BLaER1 treated with 17β-estradiol and CSF1 and Interleukin-3, amounts not matched to agents 10 nM and 100 nM (cell line): Measurements from ENCODE around the gene AKAP6.
"Not testable (repeated sequence)": the region's sequence is repeated elsewhere in the genome, so short reads cannot be mapped to it uniquely, and the experiment has no call there.

Source experiments
- H3K27ac ChIP-seq, 11 experiments: shearing (Covaris generic); formaldehyde crosslinking; 2 replicates each; pipeline ENCODE4 v1.8.1; 2022
- H3K27me3 ChIP-seq, 11 experiments: shearing (Covaris generic); formaldehyde crosslinking; 2 replicates each; pipeline ENCODE4 v1.8.1; 2022
- H3K36me3 ChIP-seq, 11 experiments: shearing (Covaris generic); formaldehyde crosslinking; 2 replicates each; pipeline ENCODE4 v1.8.1; 2022
- H3K4me1 ChIP-seq, 10 experiments: shearing (Covaris generic); formaldehyde crosslinking; 2 replicates each; pipeline ENCODE4 v1.8.1; 2022
- H3K4me2 ChIP-seq, 11 experiments: shearing (Covaris generic); formaldehyde crosslinking; 2 replicates each; pipeline ENCODE4 v1.8.1; 2022
- H3K4me3 ChIP-seq, 10 experiments: shearing (Covaris generic); formaldehyde crosslinking; 2 replicates each; pipeline ENCODE4 v1.8.1; 2022
- H3K9ac ChIP-seq, 11 experiments: shearing (Covaris generic); formaldehyde crosslinking; 2 replicates each; pipeline ENCODE4 v1.8.1; 2022
- H3K9me3 ChIP-seq, 11 experiments: shearing (Covaris generic); formaldehyde crosslinking; replicated peaks in 1 of 11; 2 replicates each; pipeline ENCODE4 v1.8.1; 2022
- H4K20me1 ChIP-seq, 11 experiments: shearing (Covaris generic); formaldehyde crosslinking; 2 replicates each; pipeline ENCODE4 v1.8.1; 2022
- Cebpa-rat ChIP-seq, 11 experiments: shearing (Covaris generic); IDR thresholded peaks; 2 replicates each; pipeline ENCODE4 v1.8.1; 2022

AKAP6 gene

DNA sequence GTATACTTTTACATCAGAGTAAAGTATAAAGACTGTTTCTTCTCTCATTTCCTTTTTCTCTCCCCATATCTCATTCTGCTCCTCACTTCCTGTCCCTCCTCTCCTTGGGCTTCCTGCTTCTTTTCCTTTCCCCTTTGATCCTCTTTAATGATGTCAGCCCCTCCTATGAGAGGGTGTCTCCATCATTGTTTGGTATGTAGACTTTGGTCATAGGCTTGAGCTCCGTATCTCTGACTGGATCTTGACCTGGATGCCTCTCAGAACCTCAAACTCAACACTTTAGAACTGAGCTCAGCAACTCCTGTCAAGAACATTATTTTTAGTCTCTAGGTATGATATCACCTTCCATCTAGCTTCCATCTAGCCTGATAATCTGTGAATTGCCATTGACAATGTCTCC lies 50.3 kb downstream of the AKAP6 start:
- peak overlapping the region in 6 of 11 experiments; percentile 0 to 29 (median 8); a peak in 3 of 22 replicates for H3K4me2 ChIP-seq
- H3K36me3 ChIP-seq, result no peaks in the 10 kb centered on the region
- H4K20me1 ChIP-seq, result no peaks in the 10 kb centered on the region
- H3K9ac ChIP-seq, result no peak overlapping the region
- no peaks in the 10 kb centered on the region for H3K9me3 ChIP-seq
- no peak overlapping the region for H3K27ac ChIP-seq
- H3K27me3 ChIP-seq, result no peaks in the 10 kb centered on the region
- H3K4me3 ChIP-seq, result no peak overlapping the region
- no peak for TF ChIP-seq Cebpa-rat (IDR thresholded peaks at IDR 0.05)
- H3K4me1 ChIP-seq, result peaks cover 0 to 7% (median 4%) of the 10 kb centered on the region in 10 experiments; a peak in 5 of 20 replicates

DNA sequence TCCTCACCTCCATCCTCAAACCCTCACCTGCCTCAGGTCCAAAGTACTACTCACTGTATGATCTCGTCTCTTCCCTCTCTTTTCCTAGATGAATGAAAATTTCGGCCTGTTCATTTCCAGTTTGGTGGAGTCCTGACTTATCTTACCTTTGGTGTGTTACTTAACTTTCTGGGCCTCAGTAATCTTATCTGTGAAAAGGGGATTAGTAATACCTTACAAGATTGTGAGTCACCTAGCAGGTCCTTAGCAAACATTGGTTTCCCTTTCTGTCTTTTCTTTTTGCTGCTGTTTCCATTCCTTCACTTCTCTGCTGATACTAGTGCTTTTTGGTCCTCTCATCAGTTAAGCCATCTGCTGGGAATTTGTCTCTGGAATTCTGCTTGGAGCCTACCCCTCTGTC lies 52.8 kb downstream of the AKAP6 start:
- no peak for TF ChIP-seq Cebpa-rat (IDR thresholded peaks at IDR 0.05)
- Histone ChIP-seq H3K36me3 (no peaks in the 10 kb centered on the region), H4K20me1 (no peaks in the 10 kb centered on the region), H3K9ac (no peak overlapping the region), H3K4me1 (peaks cover 0 to 7% (median 4%) of the 10 kb centered on the region in 10 experiments; a peak in 5 of 20 replicates), H3K27ac (no peak overlapping the region), H3K4me3 (no peak overlapping the region), H3K9me3 (no peaks in the 10 kb centered on the region), H3K27me3 (no peaks in the 10 kb centered on the region), H3K4me2 (no peak overlapping the region)

DNA sequence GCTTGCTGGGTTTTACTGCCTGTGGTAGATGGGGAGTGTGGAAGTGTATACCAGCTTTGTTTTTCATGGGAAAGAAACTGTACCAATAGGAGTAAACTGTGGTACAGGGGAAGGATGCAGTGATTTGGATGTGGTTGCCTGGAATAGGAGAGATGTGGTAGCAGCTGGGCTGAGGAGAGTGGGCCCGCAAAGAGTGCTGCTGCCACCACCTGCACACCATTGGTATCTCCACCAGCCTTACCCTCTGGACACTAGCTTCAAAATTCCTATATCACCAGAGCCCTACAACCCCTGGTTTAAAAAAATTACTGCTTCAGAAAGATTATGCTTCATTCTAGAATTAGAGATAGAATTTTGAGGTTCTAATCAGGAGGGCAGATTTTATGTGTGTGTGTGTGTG lies 53.6 kb downstream of the AKAP6 start:
- Histone ChIP-seq H3K9ac (no peak overlapping the region), H3K4me1 (peaks cover 0 to 7% (median 4%) of the 10 kb centered on the region in 10 experiments; a peak in 5 of 20 replicates), H3K4me2 (no peak overlapping the region), H3K27ac (no peak overlapping the region), H3K27me3 (no peaks in the 10 kb centered on the region), H3K4me3 (no peak overlapping the region), H4K20me1 (no peaks in the 10 kb centered on the region), H3K9me3 (no peaks in the 10 kb centered on the region), H3K36me3 (no peaks in the 10 kb centered on the region)
- no peak for TF ChIP-seq Cebpa-rat (IDR thresholded peaks at IDR 0.05)

DNA sequence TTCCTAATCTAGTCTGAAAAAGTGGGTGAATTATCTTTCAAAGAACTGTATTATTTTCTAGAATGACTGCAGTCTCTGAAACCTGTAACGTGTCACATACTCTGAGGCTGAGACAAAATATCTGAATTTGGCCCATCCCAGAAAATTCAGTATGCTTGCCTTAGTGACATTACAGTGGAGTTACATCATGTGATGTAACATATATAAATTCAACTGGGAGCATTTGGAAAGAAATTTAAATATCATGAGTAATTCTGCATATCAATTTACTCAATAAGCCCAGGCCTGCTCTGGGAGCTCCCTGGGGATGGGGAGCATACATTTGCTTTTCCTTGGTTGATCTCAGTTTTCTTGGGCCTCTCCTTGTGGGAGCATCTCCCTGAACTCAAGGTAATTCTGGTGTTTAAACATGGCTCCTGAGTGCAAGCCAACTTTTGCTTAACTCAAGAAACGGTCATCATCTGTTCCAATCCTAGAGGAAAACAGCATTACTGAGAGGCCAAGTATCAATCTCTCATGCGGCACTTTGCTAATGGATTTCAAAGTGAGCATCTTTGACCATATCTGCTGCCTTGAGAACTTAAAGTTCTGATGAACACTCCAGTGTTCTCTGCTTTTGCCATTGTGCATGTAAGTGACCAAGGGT lies 54.4 kb downstream of the AKAP6 start:
- Histone ChIP-seq H3K4me2 (no peak overlapping the region), H4K20me1 (no peaks in the 10 kb centered on the region), H3K4me3 (no peak overlapping the region), H3K36me3 (no peaks in the 10 kb centered on the region), H3K27ac (no peak overlapping the region), H3K4me1 (peaks cover 0 to 7% (median 4%) of the 10 kb centered on the region in 10 experiments; a peak in 5 of 20 replicates), H3K9me3 (no peaks in the 10 kb centered on the region), H3K9ac (no peak overlapping the region), H3K27me3 (no peaks in the 10 kb centered on the region)
- TF ChIP-seq Cebpa-rat (IDR thresholded peaks at IDR 0.05), result no peak

DNA sequence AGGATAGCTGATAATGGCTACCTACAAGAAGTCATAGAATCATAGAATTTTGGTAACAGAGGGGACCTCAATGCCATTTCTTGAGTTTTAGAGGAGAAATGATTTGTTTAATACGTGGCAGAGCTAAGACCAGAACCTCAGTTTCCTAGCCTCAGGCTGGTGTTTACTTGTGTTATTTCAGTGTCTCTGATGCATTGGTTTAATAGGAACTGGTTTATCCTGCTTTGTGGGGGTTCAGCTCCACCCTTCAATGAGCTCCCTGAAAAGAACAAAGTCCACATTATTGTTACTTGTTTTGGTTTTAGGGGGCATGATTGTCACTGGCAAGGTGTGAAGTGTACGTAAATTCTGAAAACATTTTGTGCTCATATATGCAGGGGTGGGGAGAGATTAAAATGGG lies 55.4 kb downstream of the AKAP6 start:
- no peak for TF ChIP-seq Cebpa-rat (IDR thresholded peaks at IDR 0.05)
- Histone ChIP-seq H3K4me2 (no peak overlapping the region), H3K27ac (no peak overlapping the region)

DNA sequence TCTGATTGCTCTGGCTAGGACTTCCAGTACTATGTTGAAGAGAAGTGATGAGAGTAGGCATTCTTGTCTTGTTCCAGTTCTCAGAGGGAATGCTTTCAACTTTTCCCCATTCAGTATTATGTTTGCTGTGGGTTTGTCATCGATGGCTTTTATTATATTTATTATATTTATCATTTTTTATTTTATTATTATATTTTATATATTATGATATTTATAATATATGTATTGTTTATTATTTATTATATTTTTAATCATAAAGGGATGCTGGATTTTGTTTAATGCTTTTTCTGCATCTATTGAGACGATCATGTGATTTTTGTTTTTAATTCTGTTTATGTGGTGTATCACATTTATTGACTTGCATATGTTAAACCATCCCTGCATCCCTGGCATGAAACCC lies 58.2 kb downstream of the AKAP6 start:
- not testable (repeated sequence) for H3K4me3 ChIP-seq

More for the DNA sequence above, 55.4 kb downstream of the AKAP6 start:
- H3K27me3 ChIP-seq, result no peaks in the 10 kb centered on the region
- no peaks in the 10 kb centered on the region for H3K36me3 ChIP-seq
- H3K4me3 ChIP-seq, result no peak overlapping the region
- no peaks in the 10 kb centered on the region for H4K20me1 ChIP-seq
- H3K9ac ChIP-seq, result no peak overlapping the region
- peaks cover 0 to 5% (median 0%) of the 10 kb centered on the region in 11 experiments; a peak in 2 of 22 replicates for H3K9me3 ChIP-seq
- H3K4me1 ChIP-seq, result peaks cover 0 to 1% (median under 1%) of the 10 kb centered on the region in 10 experiments; a peak in 4 of 20 replicates

DNA sequence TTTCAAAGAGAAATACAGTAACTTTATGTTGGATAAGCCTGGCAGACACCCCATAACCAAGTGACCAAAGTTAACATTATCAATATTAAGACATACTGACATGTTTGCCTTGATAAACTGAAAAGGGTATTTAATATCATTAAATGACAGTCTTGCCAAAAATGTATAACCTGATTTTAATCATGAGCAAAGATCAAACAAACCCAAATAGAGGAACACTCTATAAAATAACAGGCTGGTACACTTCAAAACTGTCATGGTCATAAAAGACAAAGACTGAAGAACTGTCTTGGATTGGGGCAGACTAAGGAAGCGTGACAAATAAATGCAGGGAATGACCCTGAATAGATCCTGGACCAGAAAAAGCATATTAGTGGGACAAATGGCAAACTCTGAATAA lies 64.0 kb downstream of the AKAP6 start:
- no peak overlapping the region for H3K4me2 ChIP-seq
- no peaks in the 10 kb centered on the region for H3K4me1 ChIP-seq
- H3K9me3 ChIP-seq, result peaks cover 0 to 13% (median 0%) of the 10 kb centered on the region in 11 experiments; a peak in 5 of 22 replicates
- no peaks in the 10 kb centered on the region for H3K27me3 ChIP-seq
- H3K9ac ChIP-seq, result no peak overlapping the region
- no peak for TF ChIP-seq Cebpa-rat (IDR thresholded peaks at IDR 0.05)
- no peak overlapping the region for H3K4me3 ChIP-seq
- no peak overlapping the region for H3K27ac ChIP-seq
- no peaks in the 10 kb centered on the region for H4K20me1 ChIP-seq
- H3K36me3 ChIP-seq, result no peaks in the 10 kb centered on the region

More for the DNA sequence above, 58.2 kb downstream of the AKAP6 start:
- H3K9ac ChIP-seq, H3K27me3 ChIP-seq, H3K27ac ChIP-seq, H3K4me1 ChIP-seq, H3K36me3 ChIP-seq, H4K20me1 ChIP-seq, H3K4me2 ChIP-seq: not testable (repeated sequence)
- peaks cover 0 to 10% (median 0%) of the 10 kb centered on the region in 11 experiments; a peak in 5 of 22 replicates for H3K9me3 ChIP-seq

DNA sequence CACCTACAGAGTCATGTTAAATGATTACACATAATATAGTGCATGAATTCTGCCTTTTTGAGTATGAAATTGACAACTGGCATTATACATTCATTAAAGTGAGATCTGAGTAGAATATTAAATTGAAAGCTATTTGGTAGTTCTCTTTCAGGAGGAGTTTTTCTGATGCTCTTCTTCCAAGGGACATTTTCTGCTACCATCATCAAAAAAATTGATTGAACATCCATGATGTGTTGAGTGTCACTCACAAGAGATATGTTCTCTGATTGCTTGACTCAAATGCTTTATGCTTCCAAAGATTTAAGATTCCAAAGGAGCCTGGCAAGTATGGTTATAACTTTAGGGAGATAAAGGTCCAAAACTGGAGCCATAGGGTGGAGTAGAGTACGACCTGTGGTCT lies 64.9 kb downstream of the AKAP6 start:
- Histone ChIP-seq H3K4me3 (no peak overlapping the region), H3K4me2 (no peak overlapping the region), H3K27me3 (no peaks in the 10 kb centered on the region), H3K36me3 (no peaks in the 10 kb centered on the region), H3K4me1 (no peaks in the 10 kb centered on the region), H4K20me1 (no peaks in the 10 kb centered on the region), H3K27ac (no peak overlapping the region), H3K9ac (no peak overlapping the region), H3K9me3 (peaks cover 0 to 9% (median 0%) of the 10 kb centered on the region in 11 experiments; a peak in 5 of 22 replicates)
- TF ChIP-seq Cebpa-rat (IDR thresholded peaks at IDR 0.05), result no peak

DNA sequence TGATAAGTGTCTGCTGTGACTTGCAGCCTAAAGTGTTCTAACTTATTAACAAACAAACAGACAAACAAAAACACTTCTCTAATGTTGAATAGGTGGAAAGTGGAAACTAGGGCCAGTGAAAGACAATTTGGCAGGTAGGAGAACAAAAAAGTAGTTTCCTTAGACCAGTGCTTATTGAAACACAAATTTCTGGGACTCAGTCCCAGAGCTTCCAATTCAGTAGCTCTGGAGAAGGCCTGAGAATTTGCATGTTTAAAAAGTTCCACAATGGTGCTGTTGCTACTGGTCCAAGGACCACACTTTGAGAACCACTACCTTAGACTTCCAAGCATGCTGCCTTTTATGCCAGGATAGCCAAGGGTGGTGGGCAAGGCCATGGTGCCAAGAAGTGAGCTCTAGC lies 67.8 kb downstream of the AKAP6 start:
- TF ChIP-seq Cebpa-rat (IDR thresholded peaks at IDR 0.05), result no peak
- no peak overlapping the region for H3K27ac ChIP-seq
- peaks cover 0 to 6% (median 0%) of the 10 kb centered on the region in 11 experiments; a peak in 3 of 22 replicates for H3K9me3 ChIP-seq
- H3K9ac ChIP-seq, result no peak overlapping the region
- no peaks in the 10 kb centered on the region for H3K4me1 ChIP-seq
- no peaks in the 10 kb centered on the region for H3K36me3 ChIP-seq
- H3K27me3 ChIP-seq, result no peaks in the 10 kb centered on the region
- H3K4me2 ChIP-seq, result no peak overlapping the region
- no peak overlapping the region for H3K4me3 ChIP-seq
- H4K20me1 ChIP-seq, result no peaks in the 10 kb centered on the region
